Pancreas (tissue), 10 donors: ENCODE data around the gene SLC24A3. TPM values are rescaled to one million over a fixed set of nuclear protein-coding genes. Genes with fewer than 3 reads are reported as not detected.

Experiments
- ATAC-seq, 4 donors: fragments of 200-7000 bp; cut with Tn5 transposase; one replicate each; pipeline versions ENCODE4 v1.8.0 to v1.9.1; 2020; ENCODE audit warnings: mild to moderate bottlenecking in 4 of 4, moderate library complexity in 4 of 4
- DNase-seq, 6 donors: peaks; one replicate each; pipeline ENCODE4 v3.0.0-alpha.2; 2020
- FAIRE-seq: peaks from 2 replicates; lab custom pipeline; 2012; peaks lifted over from hg19 to GRCh38; lab: Jason Lieb, UNC
- H3K27ac ChIP-seq, 4 donors: fragments of 200-600 bp; sonication (generic); 1 replicate in 3 of 4; 2 replicates in 1 of 4; pipeline versions ENCODE4 v1.5.0 to v1.8.0; 2020
- H3K27me3 ChIP-seq, 4 donors: fragments of 200-600 bp; one replicate each; pipeline ENCODE4 v1.8.0; 2021
- H3K36me3 ChIP-seq, 3 donors: fragments of 200-600 bp; sonication (generic) in 1 of 3; one replicate each; pipeline versions ENCODE4 v1.5.0 to v1.8.0; 2020 to 2021
- H3K4me1 ChIP-seq, 3 donors: fragments of 200-600 bp; one replicate each; pipeline ENCODE4 v1.8.0; 2021
- H3K4me3 ChIP-seq, 4 donors: fragments of 200-600 bp; sonication (generic) in 2 of 4; one replicate each; pipeline versions ENCODE4 v1.5.0 to v1.8.0; 2020 to 2021
- H3K9me3 ChIP-seq, 4 donors: fragments of 200-600 bp; one replicate each; pipeline ENCODE4 v1.8.0; 2021
- WGBS, 2 donors: extraction: QIAGEN DNeasy Blood & Tissue Kit; methylation state at CpG; one replicate each; pipeline ENCODE4 v1.1.7; 2013; 5-methylcytosine and 5-hydroxymethylcytosine counted together
- intact Hi-C, 3 donors: fragments of 100-400 bp; cut with DNase I; formaldehyde crosslinking; loops; one replicate each; pipeline versions ENCODE4 v1.11.1 to v1.14.2; 2022
- polyA plus RNA-seq, 2 donors: library from polyadenylated mRNA; stranded (reverse); fragments of 200-250 nt; gene quantifications; one replicate each; pipeline ENCODE4 v1.2.3, GENCODE V29; 2013
- total RNA-seq, 6 donors: library from RNA; stranded (reverse); fragmentation: NEBNext Ultra II Directional in 4 of 6; extraction: Animal tissue kit (Norgen Biotek cat#: 25700) in 4 of 6; gene quantifications; one replicate each; pipeline versions ENCODE4 v1.2.1 to v1.2.4, GENCODE V29; 2021 to 2023
- TF ChIP-seq, protein P1 (sequence below), 4 donors: fragments of 200-600 bp; sonication (generic) in 3 of 4; IDR thresholded peaks; one replicate each; pipeline versions ENCODE4 v1.5.0 to v1.8.0; 2021; ENCODE audit warnings: antibody characterized with exemption in 4 of 4
- donor health status: healthy with polysubstance abuse.
- donor health status: DM: no; HTN: no; CAD: no; lungs with moderate emphysema.
- donor health status: DM: no; HTN: no; CAD: no.
- donor health status: control.
- donor health status: control.
- donor health status: Bipolar disorder and iron deficiency.
- donor health status: DM: yes; HTN: yes; CAD: no.
- donor health status: DM: no; HTN: no; CAD: no.
- donor health status: DM: no; HTN: no; CAD: no.
- donor health status: DM: yes; HTN: yes; CAD: no.

SLC24A3 gene
- total and polyA plus RNA-seq, 8 donors: 0.28 to 0.87 (median 0.49) TPM

DNA sequence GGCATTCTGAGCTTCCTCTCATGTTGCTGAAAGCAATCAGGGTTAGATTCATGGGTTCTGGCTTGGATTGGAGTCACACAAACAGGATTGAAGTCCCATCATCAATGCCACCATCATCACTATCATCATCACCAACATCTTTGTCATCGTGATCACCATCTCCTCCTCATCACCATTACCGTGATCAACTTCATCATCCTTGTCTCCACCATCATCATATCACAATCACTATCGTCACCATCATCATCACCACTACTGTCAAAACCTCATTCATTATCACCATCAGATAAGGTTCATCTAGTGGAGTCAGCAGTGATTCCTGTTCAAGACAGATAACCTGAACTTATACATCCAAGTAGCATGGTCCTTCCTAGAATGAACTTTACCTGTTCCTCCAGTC is 351.8 kb downstream of the SLC24A3 start:
- no peak for DNase-seq
- TF ChIP-seq, protein P1, sequence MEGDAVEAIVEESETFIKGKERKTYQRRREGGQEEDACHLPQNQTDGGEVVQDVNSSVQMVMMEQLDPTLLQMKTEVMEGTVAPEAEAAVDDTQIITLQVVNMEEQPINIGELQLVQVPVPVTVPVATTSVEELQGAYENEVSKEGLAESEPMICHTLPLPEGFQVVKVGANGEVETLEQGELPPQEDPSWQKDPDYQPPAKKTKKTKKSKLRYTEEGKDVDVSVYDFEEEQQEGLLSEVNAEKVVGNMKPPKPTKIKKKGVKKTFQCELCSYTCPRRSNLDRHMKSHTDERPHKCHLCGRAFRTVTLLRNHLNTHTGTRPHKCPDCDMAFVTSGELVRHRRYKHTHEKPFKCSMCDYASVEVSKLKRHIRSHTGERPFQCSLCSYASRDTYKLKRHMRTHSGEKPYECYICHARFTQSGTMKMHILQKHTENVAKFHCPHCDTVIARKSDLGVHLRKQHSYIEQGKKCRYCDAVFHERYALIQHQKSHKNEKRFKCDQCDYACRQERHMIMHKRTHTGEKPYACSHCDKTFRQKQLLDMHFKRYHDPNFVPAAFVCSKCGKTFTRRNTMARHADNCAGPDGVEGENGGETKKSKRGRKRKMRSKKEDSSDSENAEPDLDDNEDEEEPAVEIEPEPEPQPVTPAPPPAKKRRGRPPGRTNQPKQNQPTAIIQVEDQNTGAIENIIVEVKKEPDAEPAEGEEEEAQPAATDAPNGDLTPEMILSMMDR (IDR thresholded peaks at IDR 0.05): no peak
- WGBS, 2 donors: 84 to 89% methylated on average over 3 of the region's 3 CpGs
- no peak overlapping the region for H3K27ac ChIP-seq
- H3K36me3 ChIP-seq: no peaks in the 10 kb centered on the region
- H3K4me3 ChIP-seq: no peak overlapping the region
- no peaks in the 10 kb centered on the region for H3K9me3 ChIP-seq
- ATAC-seq: no peak
- no peaks in the 10 kb centered on the region for H3K4me1 ChIP-seq
- intact Hi-C loops: no loop called here
- FAIRE-seq: no peak
- no peaks in the 10 kb centered on the region for H3K27me3 ChIP-seq

DNA sequence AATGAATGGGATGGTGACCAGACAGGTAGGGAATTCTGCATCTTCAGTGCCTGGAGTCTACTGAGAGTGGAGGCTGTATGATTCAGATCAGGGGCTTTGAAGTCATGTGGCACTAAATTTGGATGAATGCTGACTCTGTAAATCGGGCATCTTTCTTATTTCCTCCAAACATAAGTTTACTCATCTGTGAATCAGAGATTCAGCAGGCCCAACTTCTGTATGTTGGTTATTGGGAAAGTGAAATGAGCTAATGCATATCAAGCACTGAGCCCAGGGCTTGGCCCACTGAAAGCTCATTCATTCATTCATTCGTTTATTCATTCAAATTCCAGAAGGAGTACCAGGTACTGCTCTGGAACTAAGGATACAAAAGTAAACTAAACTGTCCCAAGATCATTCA is 353.3 kb downstream of the SLC24A3 start:
- Histone ChIP-seq H3K4me3 (no peak overlapping the region), H3K36me3 (no peaks in the 10 kb centered on the region), H3K4me1 (no peaks in the 10 kb centered on the region), H3K27ac (no peak overlapping the region), H3K9me3 (no peaks in the 10 kb centered on the region), H3K27me3 (no peaks in the 10 kb centered on the region)
- intact Hi-C loops: no loop called here
- 51 to 57% methylated on average over 2 of the region's 2 CpGs for WGBS, 2 donors
- no peak for DNase-seq
- TF ChIP-seq, protein P1 (IDR thresholded peaks at IDR 0.05): no peak
- no peak for FAIRE-seq
- ATAC-seq: no peak

DNA sequence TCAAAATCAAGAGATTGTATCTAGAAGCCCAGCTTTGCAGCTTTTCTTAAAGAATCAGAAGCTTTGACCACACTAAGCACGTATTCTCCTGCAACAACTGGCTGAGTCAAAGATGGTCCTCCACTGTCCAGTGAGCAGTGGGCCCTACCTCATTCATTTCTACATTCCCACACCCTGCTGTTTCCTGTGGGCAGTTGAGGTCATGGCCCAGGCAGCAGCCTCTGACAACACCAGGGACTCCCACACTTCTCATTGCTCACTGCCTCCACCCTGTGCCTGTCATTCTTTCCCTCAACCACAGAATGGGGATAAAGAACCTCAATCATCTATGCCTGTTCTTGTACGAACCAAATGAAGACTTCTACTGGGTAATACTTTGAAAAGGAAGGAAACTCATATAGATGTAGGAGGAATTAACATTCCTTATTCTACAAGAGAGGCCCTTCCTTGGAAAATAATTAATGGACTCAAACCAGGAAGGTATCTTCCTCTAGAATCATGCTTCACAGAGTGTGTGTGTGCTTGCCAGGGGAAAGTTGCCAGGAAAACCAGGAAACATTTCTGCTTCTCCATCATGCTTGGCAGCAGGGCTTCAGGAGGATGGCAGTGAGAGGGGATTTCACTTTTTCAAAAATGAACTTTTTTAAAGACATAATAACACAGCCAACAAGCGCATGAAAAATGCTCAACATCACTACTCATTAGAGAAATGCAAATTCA is 353.9 kb downstream of the SLC24A3 start:
- H3K4me1 ChIP-seq: no peaks in the 10 kb centered on the region
- 55 to 57% methylated on average over 3 of the region's 3 CpGs for WGBS, 2 donors
- TF ChIP-seq, protein P1 (IDR thresholded peaks at IDR 0.05): no peak
- H3K27ac ChIP-seq: no peak overlapping the region
- intact Hi-C loops: no loop called here
- FAIRE-seq: no peak
- no peaks in the 10 kb centered on the region for H3K27me3 ChIP-seq
- no peak for DNase-seq
- no peaks in the 10 kb centered on the region for H3K9me3 ChIP-seq
- H3K4me3 ChIP-seq: no peak overlapping the region
- ATAC-seq: no peak
- H3K36me3 ChIP-seq: no peaks in the 10 kb centered on the region

DNA sequence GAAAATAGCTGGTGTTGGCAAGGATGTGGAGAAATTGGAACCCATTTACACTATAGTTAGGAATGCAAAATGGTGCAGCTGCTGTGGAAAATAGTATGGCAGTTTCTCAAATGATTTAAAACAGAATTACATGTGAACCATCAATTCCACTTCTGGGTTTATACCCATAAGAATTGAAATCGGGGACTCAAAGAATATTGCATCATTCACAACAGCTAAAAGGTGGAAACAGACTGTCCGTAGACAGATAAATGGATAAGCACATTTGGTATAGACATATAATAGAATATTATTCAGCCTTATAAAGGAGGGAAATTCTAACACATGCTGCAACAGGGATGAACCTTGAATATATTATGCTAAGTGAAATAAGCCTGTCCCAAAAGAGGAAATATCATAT is 355.7 kb downstream of the SLC24A3 start:
- no peak for FAIRE-seq
- Histone ChIP-seq H3K27me3 (no peaks in the 10 kb centered on the region), H3K27ac (no peak overlapping the region), H3K4me3 (no peak overlapping the region), H3K36me3 (no peaks in the 10 kb centered on the region), H3K9me3 (no peaks in the 10 kb centered on the region), H3K4me1 (no peaks in the 10 kb centered on the region)
- intact Hi-C loops: no loop called here
- TF ChIP-seq, protein P1 (IDR thresholded peaks at IDR 0.05): no peak
- no peak for ATAC-seq
- no peak for DNase-seq
- 46 to 61% methylated on average over 2 of the region's 2 CpGs for WGBS, 2 donors

DNA sequence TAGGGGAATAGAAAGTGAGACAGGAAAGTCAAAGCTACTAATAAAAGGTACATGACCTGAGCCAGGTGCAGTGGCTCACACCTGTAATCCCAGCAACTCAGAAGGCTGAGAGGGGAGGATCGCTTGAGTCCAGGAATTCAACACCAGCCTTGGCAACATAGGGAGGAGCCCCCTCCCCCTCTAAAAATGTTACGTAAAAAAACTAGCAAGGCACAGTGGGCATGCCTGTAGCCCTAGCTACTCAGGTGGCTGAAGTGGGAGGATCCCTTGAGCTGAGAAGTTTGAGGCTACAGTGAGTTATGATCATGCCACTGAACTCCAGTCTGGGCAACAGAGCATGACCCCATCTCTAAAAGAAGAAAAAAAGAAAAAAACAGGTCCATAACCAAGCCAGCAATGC is 359.6 kb downstream of the SLC24A3 start:
- Histone ChIP-seq H3K9me3 (no peaks in the 10 kb centered on the region), H3K4me3 (no peak overlapping the region), H3K27ac (no peak overlapping the region), H3K4me1 (no peaks in the 10 kb centered on the region), H3K27me3 (no peaks in the 10 kb centered on the region), H3K36me3 (no peaks in the 10 kb centered on the region)
- FAIRE-seq (no peak), DNase-seq (no peak), ATAC-seq (no peak)
- intact Hi-C loops: loop anchor here in 1 of 3 donors (10.0 kb wide), 1 partner anchor 357 kb away; the partner anchor contains the start of gene SLC24A3
- WGBS, 2 donors: 68 to 79% methylated on average over 2 of the region's 2 CpGs
- TF ChIP-seq, protein P1 (IDR thresholded peaks at IDR 0.05): no peak
